H1 (cell line): Measurements from ENCODE around the gene SLCO2A1. TPM values are rescaled to one million over a fixed set of nuclear protein-coding genes. Genes with fewer than 3 reads are reported as not detected.

Source experiments
- CTCF ChIA-PET: fragments of 300-600 bp; sonication (Branson Sonifier 250); formaldehyde crosslinking; loops from one replicate; lab custom pipeline; 2021; ENCODE audit not compliant: partially characterized antibody; lab: Charles Lee
- POLR2A ChIA-PET: fragments of 300-600 bp; sonication (Branson Sonifier 250); formaldehyde crosslinking; loops from one replicate; lab custom pipeline; 2021; ENCODE audit warnings: inconsistent platforms; ENCODE audit not compliant: partially characterized antibody; lab: Charles Lee
- DNase-seq, 2 experiments: peaks; one replicate each; pipeline versions ENCODE4 v3.0.0 to v3.0.0-alpha.2; 2010 to 2022; ENCODE audit warnings: low spot score in 2 of 2, low read depth in 1 of 2, mixed read lengths in 1 of 2
- FAIRE-seq: peaks from 2 replicates; lab custom pipeline; 2011; peaks lifted over from hg19 to GRCh38; lab: Jason Lieb, UNC
- H2AFZ ChIP-seq: 2 replicates; pipeline ENCODE4 v1.8.1; 2012; ENCODE audit warnings: low read length, inconsistent platforms
- H2AK5ac ChIP-seq: 2 replicates; pipeline ENCODE4 v1.6.1; 2013; ENCODE audit warnings: low read depth, low read length
- H2BK120ac ChIP-seq: replicated peaks from 2 replicates; pipeline ENCODE3; 2013; ENCODE audit warnings: low read depth, low read length, inconsistent platforms
- H2BK12ac ChIP-seq: 2 replicates; pipeline ENCODE4 v1.6.1; 2013; ENCODE audit warnings: low read depth, low read length
- H2BK15ac ChIP-seq: 2 replicates; pipeline ENCODE4 v1.6.1; 2013; ENCODE audit warnings: low read length
- H2BK20ac ChIP-seq: 2 replicates; pipeline ENCODE4 v1.6.1; 2013; ENCODE audit warnings: low read length
- H2BK5ac ChIP-seq: 2 replicates; pipeline ENCODE4 v1.6.1; 2013; ENCODE audit warnings: low read depth, low read length
- H3K14ac ChIP-seq: 2 replicates; pipeline ENCODE4 v1.6.1; 2013; ENCODE audit warnings: inconsistent platforms; ENCODE audit not compliant: insufficient read length
- H3K18ac ChIP-seq: 2 replicates; pipeline ENCODE4 v1.6.1; 2013; ENCODE audit warnings: low read length; ENCODE audit errors: extremely low read depth
- H3K23ac ChIP-seq: 2 replicates; pipeline ENCODE4 v1.6.1; 2013; ENCODE audit warnings: inconsistent platforms; ENCODE audit not compliant: insufficient read length
- H3K23me2 ChIP-seq: 2 replicates; pipeline ENCODE4 v1.6.1; 2013; ENCODE audit warnings: low read depth, low read length
- H3K27ac ChIP-seq: 2 replicates; pipeline ENCODE4 v1.6.1; 2011; ENCODE audit warnings: low read depth, low read length, inconsistent platforms
- H3K27me3 ChIP-seq, 4 experiments: replicated peaks in 1 of 4; 1 replicate in 1 of 4; 2 replicates in 3 of 4; pipeline versions ENCODE4 v1.6.1 to v1.8.1; 2011 to 2013; ENCODE audit warnings: low read length in 3 of 4, mild to moderate bottlenecking in 3 of 4, inconsistent platforms in 2 of 4, mixed read lengths in 2 of 4, moderate library complexity in 1 of 4; ENCODE audit not compliant: control insufficient read depth in 3 of 4, insufficient read depth in 3 of 4; ENCODE audit errors: extremely low read depth in 1 of 4
- H3K36me3 ChIP-seq, 4 experiments: 2 replicates each; pipeline versions ENCODE4 v1.6.1 to v1.8.1; 2011 to 2013; ENCODE audit warnings: mild to moderate bottlenecking in 4 of 4, low read length in 3 of 4, moderate library complexity in 2 of 4, control low read depth in 1 of 4, inconsistent platforms in 1 of 4; ENCODE audit not compliant: insufficient read depth in 4 of 4, control insufficient read depth in 2 of 4
- H3K4ac ChIP-seq: replicated peaks from 2 replicates; pipeline ENCODE3; 2013; ENCODE audit warnings: low read length, low read depth, mixed read lengths, inconsistent platforms; ENCODE audit not compliant: insufficient read length
- H3K4me1 ChIP-seq, 4 experiments: replicated peaks in 1 of 4; 1 replicate in 1 of 4; 2 replicates in 3 of 4; pipeline versions ENCODE4 v1.6.1 to v1.8.1; 2011 to 2013; ENCODE audit warnings: low read length in 3 of 4, inconsistent platforms in 2 of 4, mixed read lengths in 1 of 4; ENCODE audit not compliant: insufficient read depth in 4 of 4, control insufficient read depth in 3 of 4
- H3K4me2 ChIP-seq, 2 experiments: 2 replicates each; pipeline versions ENCODE4 v1.6.1 to v1.8.1; 2011 to 2013; ENCODE audit warnings: low read depth in 2 of 2, low read length in 2 of 2, control low read depth in 1 of 2, inconsistent platforms in 1 of 2, mild to moderate bottlenecking in 1 of 2; ENCODE audit not compliant: insufficient read depth in 1 of 2
- H3K4me3 ChIP-seq, 4 experiments: fragments of 200-600, 300-600 bp in 1 of 4; sonication (generic), shearing (Covaris generic), sonication (Bioruptor Twin) in 1 of 4; 2 replicates each; pipeline versions ENCODE4 v1.5.1 to v1.8.1; 2011 to 2016; ENCODE audit warnings: low read length in 4 of 4, low read depth in 3 of 4, control low read depth in 2 of 4, inconsistent platforms in 2 of 4, mild to moderate bottlenecking in 2 of 4, mixed read lengths in 1 of 4, moderate library complexity in 1 of 4; ENCODE audit not compliant: insufficient read depth in 2 of 4; ENCODE audit errors: extremely low read depth in 1 of 4
- H3K56ac ChIP-seq: replicated peaks from 2 replicates; pipeline ENCODE3; 2013; ENCODE audit warnings: low read depth, mild to moderate bottlenecking, mixed read lengths, low read length, inconsistent platforms; ENCODE audit not compliant: insufficient read length
- H3K79me1 ChIP-seq: 2 replicates; pipeline ENCODE4 v1.6.1; 2013; ENCODE audit warnings: low read depth, low read length, control low read depth
- H3K79me2 ChIP-seq, 2 experiments: 2 replicates each; pipeline versions ENCODE4 v1.6.1 to v1.8.1; 2012 to 2013; ENCODE audit warnings: low read length in 2 of 2, mild to moderate bottlenecking in 2 of 2, inconsistent platforms in 1 of 2; ENCODE audit not compliant: insufficient read depth in 2 of 2, control insufficient read depth in 1 of 2
- H3K9ac ChIP-seq, 4 experiments: replicated peaks in 1 of 4; 1 replicate in 1 of 4; 2 replicates in 3 of 4; pipeline versions ENCODE4 v1.6.1 to v1.8.1; 2011 to 2013; ENCODE audit warnings: low read depth in 3 of 4, low read length in 3 of 4, control low read depth in 2 of 4, mild to moderate bottlenecking in 2 of 4, moderate library complexity in 2 of 4, inconsistent platforms in 1 of 4; ENCODE audit errors: extremely low read depth in 1 of 4
- H3K9me3 ChIP-seq, 2 experiments: 2 replicates each; pipeline versions ENCODE4 v1.6.1 to v1.8.1; 2012 to 2013; ENCODE audit warnings: mild to moderate bottlenecking in 2 of 2, moderate library complexity in 2 of 2, control low read depth in 1 of 2, inconsistent platforms in 1 of 2, low read depth in 1 of 2, low read length in 1 of 2, mixed read lengths in 1 of 2; ENCODE audit not compliant: insufficient read depth in 2 of 2
- H4K20me1 ChIP-seq, 2 experiments: replicated peaks in 1 of 2; 2 replicates each; pipeline versions ENCODE3 to v1.8.1; 2011 to 2013; ENCODE audit warnings: inconsistent platforms in 2 of 2, low read length in 2 of 2, mild to moderate bottlenecking in 1 of 2; ENCODE audit not compliant: insufficient read depth in 2 of 2, control insufficient read depth in 1 of 2
- H4K5ac ChIP-seq: 2 replicates; pipeline ENCODE4 v1.6.1; 2013; ENCODE audit warnings: low read length, low read depth, mixed read lengths, inconsistent platforms; ENCODE audit not compliant: insufficient read length
- H4K8ac ChIP-seq: 2 replicates; pipeline ENCODE4 v1.8.0; 2013; ENCODE audit warnings: mild to moderate bottlenecking, moderate library complexity, low read length, inconsistent platforms; ENCODE audit not compliant: insufficient read depth; ENCODE audit errors: extremely low read depth
- H4K91ac ChIP-seq: replicated peaks from 2 replicates; pipeline ENCODE3; 2013; ENCODE audit warnings: low read length, mixed read lengths, inconsistent platforms; ENCODE audit not compliant: insufficient read length
- ATF3 ChIP-seq: IDR thresholded peaks from 2 replicates; pipeline ENCODE4 v1.6.1; 2011; ENCODE audit warnings: low read depth, mild to moderate bottlenecking, low read length; ENCODE audit not compliant: insufficient read depth
- CHD2 ChIP-seq: IDR thresholded peaks from 2 replicates; pipeline ENCODE4 v1.6.1; 2012; ENCODE audit warnings: low read length, improper control_type of control experiment
- CREB1 ChIP-seq: IDR thresholded peaks from 2 replicates; pipeline ENCODE4 v1.6.1; 2012; ENCODE audit warnings: inconsistent platforms
- FOSL1 ChIP-seq: IDR thresholded peaks from 2 replicates; pipeline ENCODE4 v1.6.1; 2011; ENCODE audit warnings: mild to moderate bottlenecking, low read depth, low read length, moderate library complexity; ENCODE audit not compliant: insufficient read depth
- JUN ChIP-seq: IDR thresholded peaks from 2 replicates; pipeline ENCODE4 v1.6.1; 2011; ENCODE audit warnings: low read depth, mild to moderate bottlenecking, improper control_type of control experiment, low read length
- MAX ChIP-seq: IDR thresholded peaks from 2 replicates; pipeline ENCODE4 v1.6.1; 2012; ENCODE audit warnings: inconsistent platforms
- PHF8 ChIP-seq: fragments of 200-600 bp; sonication (generic); conservative IDR thresholded peaks from 2 replicates; pipeline ENCODE4 v1.7.1; 2012; ENCODE audit warnings: low read depth, mild to moderate bottlenecking, inconsistent platforms, low read length, moderate library complexity
- POLR2AphosphoS5 ChIP-seq: IDR thresholded peaks from 2 replicates; pipeline ENCODE4 v1.6.1; 2011; ENCODE audit warnings: low read depth, low read length
- TAF1 ChIP-seq: IDR thresholded peaks from 2 replicates; pipeline ENCODE4 v1.6.1; 2011; ENCODE audit warnings: mild to moderate bottlenecking, low read depth, low read length
- TAF7 ChIP-seq: optimal IDR thresholded peaks from 2 replicates; pipeline ENCODE3; 2011; ENCODE audit warnings: low read depth, mild to moderate bottlenecking, inconsistent platforms, low read length, moderate library complexity, borderline replicate concordance
- YY1 ChIP-seq: IDR thresholded peaks from 2 replicates; pipeline ENCODE4 v1.6.1; 2011; ENCODE audit warnings: low read depth, mild to moderate bottlenecking, low read length
- WGBS, 2 experiments: shearing (Covaris generic) in 1 of 2; methylation state at CpG; one replicate each; pipeline versions ENCODE4 v1.1.6 to v1.1.7; 2013 to 2015; ENCODE audit warnings: low lambda C conversion rate in 2 of 2, mixed read lengths in 2 of 2, inconsistent platforms in 1 of 2, low coverage in 1 of 2, missing lambda C conversion rate in 1 of 2; ENCODE audit not compliant: insufficient replicate concordance in 2 of 2, insufficient coverage in 1 of 2, insufficient read length in 1 of 2; ENCODE audit errors: extremely low coverage in 1 of 2, missing lambda C conversion rate in 1 of 2; 5-methylcytosine and 5-hydroxymethylcytosine counted together
- polyA plus RNA-seq, 7 experiments: library from polyadenylated mRNA; depleted of rRNA in 3 of 7; stranded (reverse) in 5 of 7; unstranded in 2 of 7; fragments of >200 nt in 5 of 7; fragments of 200-250 nt in 2 of 7; gene quantifications; 1 replicate in 5 of 7; 2 replicates in 1 of 7; 4 replicates in 1 of 7; pipeline versions ENCODE4 v1.2.1 to v1.2.3, GENCODE V29; 2011 to 2013; ENCODE audit warnings: missing spikeins in 2 of 7, mixed read lengths in 2 of 7
- total RNA-seq: library from RNA; stranded (reverse); fragmentation: NEBNext Ultra II Directional; extraction: Animal tissue kit (Norgen Biotek cat#: 25700); gene quantifications from 2 replicates; pipeline ENCODE4 v1.2.1, GENCODE V29; 2021
- TF ChIP-seq, protein P1 (sequence below), 3 experiments: IDR thresholded peaks; 1 replicate in 2 of 3; 2 replicates in 1 of 3; pipeline versions ENCODE4 v1.5.1 to v1.6.1; 2011; ENCODE audit warnings: low read length in 3 of 3, mild to moderate bottlenecking in 3 of 3, inconsistent platforms in 2 of 3, low read depth in 1 of 3, moderate library complexity in 1 of 3; ENCODE audit not compliant: insufficient read depth in 1 of 3; ENCODE audit errors: control extremely low read depth in 1 of 3

The SLCO2A1 gene
- total and polyA plus RNA-seq, 2 of the 8 experiments (the other 6 are each of a cell fraction or from before 2014, with no cell fraction given): 1.1 to 2.3 TPM

- Histone ChIP-seq H2BK20ac (no peak overlapping the region), H3K27ac (no peak overlapping the region), H2BK15ac (no peak overlapping the region), H3K14ac (no peak overlapping the region), H3K23me2 (no peaks in the 10 kb centered on the region), H4K91ac (no peak overlapping the region), H3K4me2 (no peak overlapping the region), H3K4ac (no peak overlapping the region), H3K9me3 (no peaks in the 10 kb centered on the region; a peak in 1 of 4 replicates), H2BK12ac (no peak overlapping the region), H4K8ac (no peak overlapping the region), H3K23ac (no peak overlapping the region), H2AFZ (no peak overlapping the region), H3K79me2 (no peaks in the 10 kb centered on the region), H3K27me3 (0 out of 7 replicates have a peak, but pooled peaks cover 0 to 5% (median 0%) of the 10 kb centered on the region in 4 experiments), H3K9ac (no peak overlapping the region), H2BK120ac (no peak overlapping the region), H3K56ac (no peak overlapping the region), H4K20me1 (no peaks in the 10 kb centered on the region), H3K4me3 (no peak overlapping the region), H2BK5ac (no peak overlapping the region), H3K79me1 (no peaks in the 10 kb centered on the region), H2AK5ac (no peak overlapping the region), H3K4me1 (no peaks in the 10 kb centered on the region), H3K36me3 (no peaks in the 10 kb centered on the region), H3K18ac (no peak overlapping the region), H4K5ac (no peak overlapping the region)
- ChIA-PET CTCF (interaction anchor here (0.6 to 0.7 kb wide), 2 partner anchors 70 to 1970 kb away, joined by 3 read pairs; no protein-coding TSS in a partner anchor), POLR2A (no interaction called here)
- no peak for FAIRE-seq
- WGBS, 2 experiments: 95% methylated on average over 1 of the region's 1 CpG; no CpG with 5 or more reads in 1 of the 2 experiments
- no peak for DNase-seq
- TF ChIP-seq JUN: no peak
- TF ChIP-seq TAF7: no peak
- TF ChIP-seq YY1: no peak
- no peak for TF ChIP-seq ATF3
- TF ChIP-seq TAF1: no peak
- TF ChIP-seq, protein P1, sequence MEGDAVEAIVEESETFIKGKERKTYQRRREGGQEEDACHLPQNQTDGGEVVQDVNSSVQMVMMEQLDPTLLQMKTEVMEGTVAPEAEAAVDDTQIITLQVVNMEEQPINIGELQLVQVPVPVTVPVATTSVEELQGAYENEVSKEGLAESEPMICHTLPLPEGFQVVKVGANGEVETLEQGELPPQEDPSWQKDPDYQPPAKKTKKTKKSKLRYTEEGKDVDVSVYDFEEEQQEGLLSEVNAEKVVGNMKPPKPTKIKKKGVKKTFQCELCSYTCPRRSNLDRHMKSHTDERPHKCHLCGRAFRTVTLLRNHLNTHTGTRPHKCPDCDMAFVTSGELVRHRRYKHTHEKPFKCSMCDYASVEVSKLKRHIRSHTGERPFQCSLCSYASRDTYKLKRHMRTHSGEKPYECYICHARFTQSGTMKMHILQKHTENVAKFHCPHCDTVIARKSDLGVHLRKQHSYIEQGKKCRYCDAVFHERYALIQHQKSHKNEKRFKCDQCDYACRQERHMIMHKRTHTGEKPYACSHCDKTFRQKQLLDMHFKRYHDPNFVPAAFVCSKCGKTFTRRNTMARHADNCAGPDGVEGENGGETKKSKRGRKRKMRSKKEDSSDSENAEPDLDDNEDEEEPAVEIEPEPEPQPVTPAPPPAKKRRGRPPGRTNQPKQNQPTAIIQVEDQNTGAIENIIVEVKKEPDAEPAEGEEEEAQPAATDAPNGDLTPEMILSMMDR (IDR thresholded peaks at IDR 0.05; ENCODE audit: control extremely low read depth in 1 of 3, insufficient read depth in 1 of 3, low read depth in 1 of 3, low read length in 3 of 3): no peak
- TF ChIP-seq MAX: no peak
- no peak for TF ChIP-seq PHF8
- TF ChIP-seq CREB1: no peak
- no peak for TF ChIP-seq FOSL1
- no peak for TF ChIP-seq POLR2AphosphoS5
- TF ChIP-seq CHD2: no peak
These were observed 27.4 kb downstream of the SLCO2A1 start for GRCh38 chr3:134002306-134002705.
